HepG2 (cell line): ENCODE measurements around the gene TRAIP. TPM values are rescaled to one million over a fixed set of nuclear protein-coding genes. Genes with fewer than 3 reads are reported as not detected.

ENCODE experiments used
- ATF7-NPFF ChIP-seq: sonication (generic); formaldehyde crosslinking; IDR thresholded peaks from 2 replicates; pipeline ENCODE4 v1.8.1; 2023; ENCODE audit warnings: mild to moderate bottlenecking, low read depth, missing genetic modification reagents, moderate library complexity
- DRAP1 ChIP-seq: IDR thresholded peaks from 2 replicates; pipeline ENCODE4 v1.6.1; 2016; ENCODE audit warnings: missing genetic modification reagents, missing compliant biosample characterization
- FOXO1 ChIP-seq: sonication (generic); formaldehyde crosslinking; IDR thresholded peaks from 2 replicates; pipeline ENCODE4 v1.4.0; 2020; ENCODE audit warnings: missing genetic modification reagents
- HIVEP1 ChIP-seq: sonication (generic); formaldehyde crosslinking; IDR thresholded peaks from 2 replicates; pipeline ENCODE4 v1.4.0; 2020; ENCODE audit warnings: mild to moderate bottlenecking, missing genetic modification reagents
- JARID2 ChIP-seq: sonication (generic); formaldehyde crosslinking; IDR thresholded peaks from 2 replicates; pipeline ENCODE4 v1.8.1; 2023; ENCODE audit warnings: missing genetic modification reagents, inconsistent platforms; ENCODE audit not compliant: insufficient replicate concordance
- KAT7 ChIP-seq: IDR thresholded peaks from 2 replicates; pipeline ENCODE4 v1.6.1; 2018; ENCODE audit warnings: borderline replicate concordance, missing compliant biosample characterization
- MED8 ChIP-seq: sonication (generic); formaldehyde crosslinking; IDR thresholded peaks from 2 replicates; pipeline ENCODE4 v1.8.1; 2023; ENCODE audit warnings: mild to moderate bottlenecking, missing genetic modification reagents; ENCODE audit not compliant: insufficient replicate concordance
- MIER2 ChIP-seq: IDR thresholded peaks from 2 replicates; pipeline ENCODE4 v1.6.1; 2016; ENCODE audit warnings: missing biosample characterization, missing genetic modification reagents
- MXD1 ChIP-seq: sonication (generic); formaldehyde crosslinking; IDR thresholded peaks from 2 replicates; pipeline ENCODE4 v1.4.0; 2020; ENCODE audit warnings: mild to moderate bottlenecking, missing genetic modification reagents
- PHF20 ChIP-seq: sonication (generic); formaldehyde crosslinking; IDR thresholded peaks from 2 replicates; pipeline ENCODE4 v1.5.0; 2020; ENCODE audit warnings: mild to moderate bottlenecking, missing genetic modification reagents
- SIN3B ChIP-seq: fragments of 150-350 bp; IDR thresholded peaks from 2 replicates; pipeline ENCODE4 v1.6.1; 2014; ENCODE audit warnings: low read length
- YY1 ChIP-seq: IDR thresholded peaks from 2 replicates; pipeline ENCODE4 v1.6.1; 2011; ENCODE audit warnings: low read length, low read depth, moderate library complexity, mild to moderate bottlenecking; ENCODE audit not compliant: insufficient read depth, insufficient replicate concordance
- ZBTB10 ChIP-seq: sonication (generic); formaldehyde crosslinking; IDR thresholded peaks from 2 replicates; pipeline ENCODE4 v1.4.0; 2020; ENCODE audit warnings: missing genetic modification reagents, borderline replicate concordance
- ZBTB26 ChIP-seq: IDR thresholded peaks from 2 replicates; pipeline ENCODE4 v1.6.1; 2016; ENCODE audit warnings: missing compliant biosample characterization, missing genetic modification reagents, borderline replicate concordance
- ZBTB49 ChIP-seq: sonication (generic); formaldehyde crosslinking; IDR thresholded peaks from 2 replicates; pipeline ENCODE4 v1.4.0; 2020; ENCODE audit warnings: missing genetic modification reagents, borderline replicate concordance
- ZNF430 ChIP-seq: sonication (generic); formaldehyde crosslinking; IDR thresholded peaks from 2 replicates; pipeline ENCODE4 v1.9.0; 2021; ENCODE audit warnings: mild to moderate bottlenecking, missing genetic modification reagents
- ZNF556 ChIP-seq: sonication (generic); formaldehyde crosslinking; IDR thresholded peaks from 2 replicates; pipeline ENCODE4 v1.4.0; 2020; ENCODE audit warnings: mild to moderate bottlenecking, missing genetic modification reagents, borderline replicate concordance
- ZNF816 ChIP-seq: sonication (generic); formaldehyde crosslinking; IDR thresholded peaks from 2 replicates; pipeline ENCODE4 v1.8.0; 2022; ENCODE audit warnings: missing genetic modification reagents, mild to moderate bottlenecking, borderline replicate concordance
- polyA plus RNA-seq, 8 experiments: library from polyadenylated mRNA; depleted of rRNA in 3 of 8; stranded (reverse) in 7 of 8; unstranded in 1 of 8; fragments of >200 nt; fragmentation: Illumina TruSeq in 4 of 8; extraction: Trizol in 4 of 8; gene quantifications; 2 replicates each; pipeline versions ENCODE4 v1.2.1 to v1.2.3, GENCODE V29; 2011 to 2016; ENCODE audit warnings: low read depth in 4 of 8, missing spikeins in 1 of 8, mixed read lengths in 1 of 8; ENCODE audit not compliant: insufficient read depth in 1 of 8
- total RNA-seq, 5 experiments: library from RNA; depleted of rRNA; stranded (reverse); fragments of >200 nt; fragmentation: Illumina TruSeq; extraction: Trizol; gene quantifications; 2 replicates each; pipeline ENCODE4 v1.2.3, GENCODE V29; 2016; ENCODE audit warnings: low read depth in 1 of 5
- TF ChIP-seq, protein P1 (sequence below): fragments of 450-650 bp; IDR thresholded peaks from 2 replicates; pipeline ENCODE4 v1.6.1; 2016

The TRAIP gene
- total and polyA plus RNA-seq, 2 of the 13 experiments (the other 11 are each of a cell fraction or from before 2014, with no cell fraction given) = 13.9 to 23.9 TPM

- TF ChIP-seq ZNF556 (peak; percentile 64; the same call in 1 of the 2 replicates), DRAP1 (CRISPR knock-in tag) (peak; percentile 95), ZBTB10 (CRISPR knock-in tag) (no peak), ZNF816 (CRISPR knock-in tag) (no peak), PHF20 (CRISPR knock-in tag) (peak; percentile 77), ZNF430 (peak; percentile 69), YY1 (peak; percentile 96), KAT7 (CRISPR knock-in tag) (peak; percentile 93), MED8 (CRISPR knock-in tag) (peak; percentile 39), MXD1 (CRISPR knock-in tag) (peak; percentile 72; the same call in 1 of the 2 replicates), ATF7-NPFF (CRISPR knock-in tag) (peak; percentile 81), SIN3B (0 out of 2 replicates have a peak, but pooled peaks have one; percentile 27), JARID2 (CRISPR knock-in tag) (peak; percentile 90), MIER2 (CRISPR knock-in tag) (0 out of 2 replicates have a peak, but pooled peaks have one; percentile 30), ZBTB49 (CRISPR knock-in tag) (peak; percentile 32; the same call in 1 of the 2 replicates), ZBTB26 (CRISPR knock-in tag) (0 out of 2 replicates have a peak, but pooled peaks have one; percentile 30), HIVEP1 (CRISPR knock-in tag) (peak; percentile 71), FOXO1 (CRISPR knock-in tag) (peak; percentile 26; the same call in 1 of the 2 replicates)
- TF ChIP-seq, protein P1, sequence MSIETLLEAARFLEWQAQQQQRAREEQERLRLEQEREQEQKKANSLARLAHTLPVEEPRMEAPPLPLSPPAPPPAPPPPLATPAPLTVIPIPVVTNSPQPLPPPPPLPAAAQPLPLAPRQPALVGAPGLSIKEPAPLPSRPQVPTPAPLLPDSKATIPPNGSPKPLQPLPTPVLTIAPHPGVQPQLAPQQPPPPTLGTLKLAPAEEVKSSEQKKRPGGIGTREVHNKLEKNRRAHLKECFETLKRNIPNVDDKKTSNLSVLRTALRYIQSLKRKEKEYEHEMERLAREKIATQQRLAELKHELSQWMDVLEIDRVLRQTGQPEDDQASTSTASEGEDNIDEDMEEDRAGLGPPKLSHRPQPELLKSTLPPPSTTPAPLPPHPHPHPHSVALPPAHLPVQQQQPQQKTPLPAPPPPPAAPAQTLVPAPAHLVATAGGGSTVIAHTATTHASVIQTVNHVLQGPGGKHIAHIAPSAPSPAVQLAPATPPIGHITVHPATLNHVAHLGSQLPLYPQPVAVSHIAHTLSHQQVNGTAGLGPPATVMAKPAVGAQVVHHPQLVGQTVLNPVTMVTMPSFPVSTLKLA = peak; percentile 90
These were observed 69.8 kb downstream of the TRAIP start, which contains the start of gene IP6K1 (continued) for GRCh38 chr3:49786357-49787181.
